Measurements from ENCODE around the gene WEE1. TPM values are rescaled to one million over a fixed set of nuclear protein-coding genes. Genes with fewer than 3 reads are reported as not detected.

Gene WEE1
- total RNA-seq, result 39.2 and 63.9 TPM in 2 replicates

GRCh38 chr11:9573052-9573774 lies at the start of gene WEE1:
WEE1 (plus strand) TSS chr11:9573670; CDS start chr11:9573934, 264 bp downstream.

Other genes starting within 250 kb of the WEE1 start
- 150 and 186 TPM in 2 replicates for gene IPO7, start 189.0 kb upstream of the WEE1 start, total RNA-seq
- 27.9 and 52.8 TPM in 2 replicates for gene ZNF143, start 112.7 kb upstream of the WEE1 start, total RNA-seq
- gene SWAP70, start 90.4 kb downstream of the WEE1 start, total RNA-seq, result 38.9 and 44.2 TPM in 2 replicates

Data from uterine smooth muscle cell (primary cell).